ENCODE measurements around the gene CATSPER4.

The CATSPER4 gene

GRCh38 chr1:26221094-26221493, 30.7 kb downstream of the CATSPER4 start:
- TF ChIP-seq, protein P1, sequence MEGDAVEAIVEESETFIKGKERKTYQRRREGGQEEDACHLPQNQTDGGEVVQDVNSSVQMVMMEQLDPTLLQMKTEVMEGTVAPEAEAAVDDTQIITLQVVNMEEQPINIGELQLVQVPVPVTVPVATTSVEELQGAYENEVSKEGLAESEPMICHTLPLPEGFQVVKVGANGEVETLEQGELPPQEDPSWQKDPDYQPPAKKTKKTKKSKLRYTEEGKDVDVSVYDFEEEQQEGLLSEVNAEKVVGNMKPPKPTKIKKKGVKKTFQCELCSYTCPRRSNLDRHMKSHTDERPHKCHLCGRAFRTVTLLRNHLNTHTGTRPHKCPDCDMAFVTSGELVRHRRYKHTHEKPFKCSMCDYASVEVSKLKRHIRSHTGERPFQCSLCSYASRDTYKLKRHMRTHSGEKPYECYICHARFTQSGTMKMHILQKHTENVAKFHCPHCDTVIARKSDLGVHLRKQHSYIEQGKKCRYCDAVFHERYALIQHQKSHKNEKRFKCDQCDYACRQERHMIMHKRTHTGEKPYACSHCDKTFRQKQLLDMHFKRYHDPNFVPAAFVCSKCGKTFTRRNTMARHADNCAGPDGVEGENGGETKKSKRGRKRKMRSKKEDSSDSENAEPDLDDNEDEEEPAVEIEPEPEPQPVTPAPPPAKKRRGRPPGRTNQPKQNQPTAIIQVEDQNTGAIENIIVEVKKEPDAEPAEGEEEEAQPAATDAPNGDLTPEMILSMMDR (IDR thresholded peaks at IDR 0.05), result no peak

DNA sequence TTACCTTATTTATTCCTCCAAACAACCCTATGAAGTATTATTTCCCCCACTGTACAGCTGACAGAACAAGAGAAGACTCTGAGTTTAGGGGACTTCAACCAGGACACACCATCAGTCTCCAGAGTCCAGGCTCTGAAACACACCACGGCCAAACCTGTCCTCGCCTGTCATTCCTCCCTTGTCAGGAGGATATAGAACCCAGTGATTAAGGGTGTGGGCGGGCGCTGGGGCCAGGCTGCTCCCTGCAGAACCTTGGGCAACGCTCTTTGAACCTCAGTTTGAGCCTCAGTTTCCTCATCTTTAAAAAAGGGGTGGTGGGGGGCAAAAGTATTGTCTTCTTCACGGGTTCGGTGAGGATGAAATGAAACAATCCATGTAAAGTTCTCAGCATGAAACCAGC, 34.2 kb downstream of the CATSPER4 start:
- TF ChIP-seq, protein P1 (IDR thresholded peaks at IDR 0.05), result no peak

DNA sequence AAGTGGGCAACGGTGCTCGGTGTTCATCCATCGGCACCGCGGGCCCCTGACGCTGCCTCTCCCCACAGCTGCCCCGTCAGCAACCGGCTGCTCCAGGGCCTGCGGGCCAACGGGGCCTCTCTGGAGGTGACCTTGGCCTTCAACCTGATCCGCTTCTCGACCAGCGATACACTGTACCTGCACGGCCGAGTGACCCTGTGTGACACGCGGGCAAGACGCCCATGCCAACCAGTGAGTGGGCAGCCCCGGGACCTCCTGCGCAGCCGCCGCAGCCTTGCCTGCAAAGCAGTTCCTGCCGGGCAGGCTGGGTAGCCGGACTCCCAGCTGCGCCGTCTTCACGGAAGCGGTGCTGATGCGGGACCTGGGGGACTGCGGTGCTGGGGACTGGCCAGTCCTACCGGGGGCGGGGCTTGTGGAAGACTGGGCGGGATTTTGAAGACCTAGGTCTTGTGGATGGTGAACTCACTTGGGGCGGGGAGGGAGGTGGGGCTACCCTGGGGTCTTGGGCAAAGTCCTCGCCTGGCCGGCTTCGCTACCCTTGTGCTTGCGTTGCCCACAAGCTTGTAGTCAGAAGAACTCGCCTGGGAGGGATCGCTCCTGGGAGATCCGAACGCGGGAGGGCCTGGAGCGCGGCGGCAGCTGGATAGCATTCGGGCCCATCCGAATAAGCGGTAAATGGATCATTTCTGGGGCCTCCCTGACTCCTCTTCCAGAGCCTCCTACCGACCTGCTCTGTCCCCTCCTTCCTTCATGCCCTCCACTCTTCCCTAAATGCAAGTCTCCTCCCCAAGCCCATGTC, 34.8 kb downstream of the CATSPER4 start:
- TF ChIP-seq, protein P1 (IDR thresholded peaks at IDR 0.05), result no peak

- TF ChIP-seq, protein P1 (IDR thresholded peaks at IDR 0.05), result peak; percentile 62
Observed at GRCh38 chr1:26233903-26234643, 43.7 kb downstream of the CATSPER4 start, which contains the start of gene CEP85. Gene CEP85, plus strand, starts transcription at chr1:26234200. Its CDS starts 5,584 bp downstream, at chr1:26239784.

DNA sequence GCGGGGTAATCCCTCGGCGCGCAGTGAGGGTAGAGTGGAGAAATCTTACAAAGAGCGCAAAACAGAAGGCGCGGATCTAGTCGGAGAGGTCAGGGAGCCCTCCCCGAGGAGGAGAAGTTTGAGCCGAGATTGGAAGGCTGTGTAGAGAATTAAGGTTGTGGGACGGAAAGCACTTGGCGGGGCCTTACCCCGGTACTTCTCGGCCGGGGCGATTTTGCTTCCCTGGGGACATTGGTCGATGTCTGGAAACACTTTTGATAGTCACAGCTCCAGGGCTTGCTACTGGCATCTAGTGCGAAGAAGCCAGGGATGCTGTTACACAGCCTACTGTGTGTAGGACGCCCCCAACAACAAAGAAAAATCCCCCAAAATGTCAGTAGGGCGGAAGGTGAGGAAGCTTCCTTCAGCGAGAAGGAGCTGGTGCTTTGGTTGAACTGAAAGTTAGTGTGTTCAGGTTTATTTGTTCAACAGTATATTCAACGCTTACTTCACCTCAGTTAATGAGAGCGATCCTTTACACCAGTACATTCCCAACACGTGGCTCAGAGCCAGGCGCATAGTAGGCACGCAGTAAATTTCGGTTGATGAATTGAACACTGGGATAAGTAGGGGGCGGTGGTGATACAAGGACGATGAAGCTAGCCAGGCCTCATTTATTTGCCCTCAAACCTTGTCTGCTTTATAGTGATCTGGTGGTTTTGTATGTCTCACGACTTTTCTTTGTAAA, 44.4 kb downstream of the CATSPER4 start:
- TF ChIP-seq, protein P1 (IDR thresholded peaks at IDR 0.05), result no peak

DNA sequence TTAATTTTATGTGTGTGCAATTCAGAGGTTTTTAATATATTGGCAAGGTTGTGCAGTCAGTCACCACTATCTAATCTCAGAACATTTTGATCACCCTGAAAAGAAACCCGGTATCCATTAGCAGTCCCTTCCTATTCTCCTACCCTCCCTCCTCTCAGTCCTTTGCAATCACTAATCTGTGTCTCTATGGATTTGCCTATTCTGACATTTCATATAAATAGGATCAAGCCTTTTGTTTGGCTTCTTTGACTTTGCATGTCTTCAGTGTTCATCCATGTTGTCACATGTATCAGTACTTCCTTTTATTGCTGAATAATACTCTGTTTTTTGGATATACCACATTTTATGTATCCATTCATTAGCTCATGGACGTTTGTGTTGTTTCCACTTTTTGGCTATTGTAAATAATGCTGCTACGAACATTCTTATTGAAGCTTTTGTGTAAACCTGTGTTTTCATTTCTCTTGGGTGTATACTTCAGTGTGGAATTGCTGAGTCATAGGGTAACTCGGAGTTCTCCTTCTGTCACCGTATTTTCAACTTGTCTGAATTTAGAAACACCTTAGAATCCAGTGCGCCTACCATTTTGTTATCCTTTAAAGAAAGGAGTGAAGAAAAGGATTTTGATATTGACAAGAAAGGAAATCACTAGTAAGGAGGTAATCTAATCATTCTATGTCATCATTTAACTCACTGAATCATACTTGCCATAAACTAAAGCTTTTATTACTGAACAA, 47.0 kb downstream of the CATSPER4 start:
- TF ChIP-seq, protein P1 (IDR thresholded peaks at IDR 0.05), result no peak

GRCh38 chr1:26239936-26240335, 49.5 kb downstream of the CATSPER4 start:
- TF ChIP-seq, protein P1 (IDR thresholded peaks at IDR 0.05), result no peak
